Skeletal muscle tissue (tissue), 4 donors: ENCODE measurements around the gene MRPL39. TPM values are rescaled to one million over a fixed set of nuclear protein-coding genes. Genes with fewer than 3 reads are reported as not detected.

Experiments
- H3K27ac ChIP-seq: one replicate; pipeline ENCODE4 v1.7.0; 2013; ENCODE audit warnings: mild to moderate bottlenecking, low read depth, low read length, inconsistent platforms
- H3K27me3 ChIP-seq, 3 donors: one replicate each; pipeline ENCODE4 v1.7.0; 2013; ENCODE audit warnings: low read length in 3 of 3; ENCODE audit not compliant: control insufficient read depth in 3 of 3, insufficient read depth in 3 of 3
- H3K36me3 ChIP-seq, 3 donors: one replicate each; pipeline ENCODE4 v1.7.0; 2013; ENCODE audit warnings: low read length in 3 of 3; ENCODE audit not compliant: control insufficient read depth in 3 of 3, insufficient read depth in 3 of 3
- H3K4me1 ChIP-seq, 3 donors: one replicate each; pipeline ENCODE4 v1.7.0; 2013; ENCODE audit warnings: low read length in 3 of 3, mild to moderate bottlenecking in 3 of 3; ENCODE audit not compliant: control insufficient read depth in 3 of 3, insufficient read depth in 3 of 3
- H3K4me3 ChIP-seq, 3 donors: one replicate each; pipeline ENCODE4 v1.7.0; 2013; ENCODE audit warnings: low read length in 3 of 3
- H3K9ac ChIP-seq, 3 donors: one replicate each; pipeline ENCODE4 v1.7.0; 2013; ENCODE audit warnings: low read length in 3 of 3, mild to moderate bottlenecking in 3 of 3, moderate library complexity in 2 of 3, low read depth in 1 of 3
- H3K9me3 ChIP-seq, 3 donors: one replicate each; pipeline ENCODE4 v1.7.0; 2013; ENCODE audit warnings: low read length in 3 of 3; ENCODE audit not compliant: control insufficient read depth in 3 of 3
- total RNA-seq: library from RNA; depleted of rRNA; stranded (reverse); fragments of >200 nt; gene quantifications from one replicate; pipeline ENCODE4 v1.2.3, GENCODE V29; 2014
- donor health status: Osteomylitis.

MRPL39 gene
- total RNA-seq, 1 donor from 2014 or later, result 33.4 TPM

DNA sequence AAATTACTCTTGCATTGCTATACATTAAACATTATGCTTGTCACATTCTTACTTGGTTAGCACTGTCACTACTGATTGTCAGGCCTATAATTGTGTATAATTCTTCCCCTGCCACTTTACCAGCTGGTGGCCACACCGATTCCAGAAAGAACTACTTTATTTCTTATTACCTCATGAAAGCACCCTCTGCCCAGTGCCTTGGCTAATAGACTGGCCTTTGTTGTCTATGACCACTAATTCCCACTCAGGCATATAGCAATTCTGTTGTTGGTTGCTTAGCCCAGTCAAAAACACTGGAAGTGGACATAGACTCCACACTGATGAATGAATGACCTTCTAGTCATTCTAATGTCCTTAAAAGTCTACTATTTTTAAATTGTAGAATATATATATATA, 35.6 kb downstream of the MRPL39 start:
- peaks cover 0 to 1% (median under 1%) of the 10 kb centered on the region in 3 donors for H3K36me3 ChIP-seq
- no peak overlapping the region for H3K4me3 ChIP-seq
- H3K27ac ChIP-seq, result no peak overlapping the region
- no peaks in the 10 kb centered on the region for H3K9me3 ChIP-seq
- peaks cover 0 to 3% (median 0%) of the 10 kb centered on the region in 3 donors for H3K4me1 ChIP-seq
- H3K27me3 ChIP-seq, result no peaks in the 10 kb centered on the region
- H3K9ac ChIP-seq, result no peak overlapping the region

GRCh38 chr21:25569711-25570110, 37.6 kb downstream of the MRPL39 start:
- no peaks in the 10 kb centered on the region for H3K27me3 ChIP-seq
- no peak overlapping the region for H3K27ac ChIP-seq
- peaks cover 0 to 3% (median 0%) of the 10 kb centered on the region in 3 donors for H3K4me1 ChIP-seq
- no peak overlapping the region for H3K9ac ChIP-seq
- no peak overlapping the region for H3K4me3 ChIP-seq
- no peaks in the 10 kb centered on the region for H3K9me3 ChIP-seq
- H3K36me3 ChIP-seq, result peaks cover 2 to 9% (median 8%) of the 10 kb centered on the region in 3 donors

- no peaks in the 10 kb centered on the region for H3K9me3 ChIP-seq
- no peak overlapping the region for H3K27ac ChIP-seq
- peaks cover 0 to 3% (median 0%) of the 10 kb centered on the region in 3 donors for H3K4me1 ChIP-seq
- no peaks in the 10 kb centered on the region for H3K27me3 ChIP-seq
- H3K4me3 ChIP-seq, result no peak overlapping the region
- peaks cover 2 to 9% (median 8%) of the 10 kb centered on the region in 3 donors for H3K36me3 ChIP-seq
- no peak overlapping the region for H3K9ac ChIP-seq
Observed at GRCh38 chr21:25569084-25569483, 38.2 kb downstream of the MRPL39 start.

DNA sequence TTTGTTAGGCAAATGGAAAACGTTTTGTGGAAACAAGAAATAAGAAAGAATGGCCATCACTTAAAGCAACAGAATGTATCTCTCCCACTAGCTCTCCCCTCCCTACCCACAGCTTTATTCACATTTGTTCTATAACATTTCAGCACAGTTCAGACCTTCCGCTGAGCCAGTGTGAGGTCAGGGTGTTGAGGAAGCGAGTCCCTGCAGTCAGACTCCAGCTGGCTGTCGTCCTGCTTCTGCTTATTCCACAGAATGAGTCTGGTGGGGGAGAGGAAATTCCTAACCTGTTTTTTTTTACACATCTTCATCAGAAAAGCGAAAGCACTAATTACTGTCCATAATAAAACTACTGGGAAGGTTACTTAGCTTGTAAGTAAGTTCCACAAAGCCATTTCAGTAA, 39.0 kb downstream of the MRPL39 start:
- Histone ChIP-seq H3K9ac (no peak overlapping the region), H3K27me3 (no peaks in the 10 kb centered on the region), H3K4me1 (peaks cover 0 to 3% (median 0%) of the 10 kb centered on the region in 3 donors), H3K9me3 (no peaks in the 10 kb centered on the region), H3K27ac (no peak overlapping the region), H3K4me3 (no peak overlapping the region), H3K36me3 (peaks cover 2 to 9% (median 8%) of the 10 kb centered on the region in 3 donors)

GRCh38 chr21:25567472-25567871, 39.8 kb downstream of the MRPL39 start:
- Histone ChIP-seq H3K36me3 (peaks cover 2 to 9% (median 8%) of the 10 kb centered on the region in 3 donors), H3K27me3 (no peaks in the 10 kb centered on the region), H3K27ac (no peak overlapping the region), H3K9ac (no peak overlapping the region), H3K9me3 (no peaks in the 10 kb centered on the region), H3K4me1 (peaks cover 0 to 6% (median 0%) of the 10 kb centered on the region in 3 donors), H3K4me3 (no peak overlapping the region)

DNA sequence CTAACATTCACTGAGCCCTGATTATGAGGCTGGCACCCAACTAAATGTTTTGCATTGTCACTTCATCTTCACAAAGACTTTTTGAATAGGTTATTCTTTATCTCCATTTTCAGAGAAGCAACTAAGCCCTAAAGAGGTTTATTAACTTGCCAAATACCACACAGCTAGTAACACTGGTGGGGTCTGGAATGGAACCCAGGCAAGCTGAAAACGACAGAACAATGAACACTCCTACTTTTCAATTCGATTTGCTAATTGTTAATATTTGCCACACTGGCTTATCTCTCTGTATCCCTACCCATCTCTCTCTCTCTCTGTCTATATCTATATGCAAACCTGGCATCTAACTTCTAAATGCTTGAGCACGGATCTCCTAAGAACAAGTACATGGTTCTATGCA, 40.6 kb downstream of the MRPL39 start:
- no peaks in the 10 kb centered on the region for H3K9me3 ChIP-seq
- no peak overlapping the region for H3K27ac ChIP-seq
- H3K4me1 ChIP-seq, result peaks cover 0 to 11% (median 0%) of the 10 kb centered on the region in 3 donors

GRCh38 chr21:25565272-25566211, 41.7 kb downstream of the MRPL39 start:
- Histone ChIP-seq H3K9me3 (no peaks in the 10 kb centered on the region), H3K36me3 (peaks cover 2 to 9% (median 8%) of the 10 kb centered on the region in 3 donors), H3K9ac (no peak overlapping the region), H3K27me3 (no peaks in the 10 kb centered on the region), H3K4me1 (peaks cover 0 to 11% (median 0%) of the 10 kb centered on the region in 3 donors), H3K27ac (no peak overlapping the region), H3K4me3 (no peak overlapping the region)

More for the DNA sequence above, 40.6 kb downstream of the MRPL39 start:
- Histone ChIP-seq H3K4me3 (no peak overlapping the region), H3K9ac (no peak overlapping the region), H3K36me3 (peaks cover 2 to 9% (median 8%) of the 10 kb centered on the region in 3 donors), H3K27me3 (no peaks in the 10 kb centered on the region)

DNA sequence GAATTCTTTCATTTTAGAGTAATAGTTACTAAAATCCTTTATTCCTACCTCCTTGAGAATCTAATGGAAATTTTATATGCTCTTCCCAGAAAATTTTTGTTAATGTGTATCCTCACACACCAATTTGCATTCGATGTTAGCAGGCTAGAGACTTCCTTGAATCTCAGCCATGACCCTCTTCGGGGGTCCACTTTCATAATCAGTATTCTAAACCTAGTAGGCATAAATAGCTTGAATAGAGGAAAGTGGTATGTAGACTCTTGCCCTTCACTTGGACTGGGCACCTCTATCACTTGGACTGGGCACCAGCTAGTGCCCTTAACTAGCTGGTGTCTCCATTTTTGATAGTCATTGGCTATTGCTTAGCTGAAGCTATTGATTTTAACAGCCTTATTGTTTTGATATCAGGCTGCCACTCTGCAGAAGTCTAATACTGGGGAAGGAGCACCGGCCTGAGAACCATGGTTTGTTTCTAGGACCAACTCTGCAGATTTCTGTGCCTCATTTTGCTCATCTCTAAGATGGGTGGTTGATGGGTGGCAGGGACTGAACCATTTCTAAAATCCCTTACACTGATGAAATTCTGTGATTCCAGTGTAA, 42.8 kb downstream of the MRPL39 start:
- Histone ChIP-seq H3K27me3 (no peaks in the 10 kb centered on the region), H3K27ac (no peak overlapping the region), H3K4me1 (peaks cover 0 to 11% (median 0%) of the 10 kb centered on the region in 3 donors), H3K9me3 (no peaks in the 10 kb centered on the region), H3K4me3 (no peak overlapping the region), H3K9ac (no peak overlapping the region), H3K36me3 (peaks cover 2 to 9% (median 8%) of the 10 kb centered on the region in 3 donors)

- Histone ChIP-seq H3K4me1 (peaks cover 0 to 11% (median 0%) of the 10 kb centered on the region in 3 donors), H3K27me3 (no peaks in the 10 kb centered on the region), H3K4me3 (no peak overlapping the region), H3K36me3 (peaks cover 2 to 9% (median 8%) of the 10 kb centered on the region in 3 donors), H3K27ac (no peak overlapping the region), H3K9ac (no peak overlapping the region), H3K9me3 (no peaks in the 10 kb centered on the region)
Observed at GRCh38 chr21:25563361-25564116, 43.7 kb downstream of the MRPL39 start.
